Stimulated activated CD8-positive, alpha-beta memory T cell treated with anti-CD3 and anti-CD28 coated beads, Interleukin-4, amount 100 ng/mL, for 1 hour (primary cell): Measurements from ENCODE around the gene RAPGEF1.

Experiments used
- DNase-seq, 2 donors: peaks; one replicate each; pipeline ENCODE4 v3.0.0-alpha.2; 2020; ENCODE audit warnings: low read depth in 2 of 2, low spot score in 1 of 2

Gene RAPGEF1

GRCh38 chr9:131707733-131708157 is 32.1 kb downstream of the RAPGEF1 start:
- no peak for DNase-seq

GRCh38 chr9:131707050-131707449 is 32.8 kb downstream of the RAPGEF1 start:
- DNase-seq, result no peak

- no peak for DNase-seq
Measured at GRCh38 chr9:131706608-131706970, 33.3 kb downstream of the RAPGEF1 start.

- DNase-seq, result no peak
Measured at GRCh38 chr9:131704988-131705387, 34.9 kb downstream of the RAPGEF1 start.

- DNase-seq, result no peak
Measured at GRCh38 chr9:131704141-131704983, 35.5 kb downstream of the RAPGEF1 start.

- no peak for DNase-seq
Measured at GRCh38 chr9:131703697-131704096, 36.2 kb downstream of the RAPGEF1 start.

GRCh38 chr9:131702911-131703310 is 37.0 kb downstream of the RAPGEF1 start:
- no peak for DNase-seq

- no peak for DNase-seq
Measured at GRCh38 chr9:131701789-131702337, 38.0 kb downstream of the RAPGEF1 start.

GRCh38 chr9:131701436-131701781 is 38.5 kb downstream of the RAPGEF1 start:
- no peak for DNase-seq

GRCh38 chr9:131700765-131701435 is 39.0 kb downstream of the RAPGEF1 start:
- DNase-seq, result no peak

GRCh38 chr9:131700076-131700475 is 39.8 kb downstream of the RAPGEF1 start:
- DNase-seq, result no peak

- DNase-seq, result no peak
Measured at GRCh38 chr9:131698618-131698985, 41.3 kb downstream of the RAPGEF1 start.

- DNase-seq, result no peak
Measured at GRCh38 chr9:131697908-131698617, 41.8 kb downstream of the RAPGEF1 start.

- DNase-seq, result no peak
Measured at GRCh38 chr9:131697097-131697496, 42.8 kb downstream of the RAPGEF1 start.

GRCh38 chr9:131695836-131696460 is 43.9 kb downstream of the RAPGEF1 start:
- DNase-seq, result no peak

- DNase-seq, result no peak
Measured at GRCh38 chr9:131695366-131695765, 44.5 kb downstream of the RAPGEF1 start.

GRCh38 chr9:131693651-131694597 is 46.0 kb downstream of the RAPGEF1 start:
- no peak for DNase-seq

- DNase-seq, result no peak
Measured at GRCh38 chr9:131692612-131693562, 47.0 kb downstream of the RAPGEF1 start.

GRCh38 chr9:131691969-131692611 is 47.8 kb downstream of the RAPGEF1 start:
- DNase-seq, result no peak
